Fibroblast of lung (primary cell): ENCODE results near the gene RIT2. TPM values are rescaled to one million over a fixed set of nuclear protein-coding genes. Genes with fewer than 3 reads are reported as not detected.

Experiments
- DNase-seq, 2 donors: peaks; one replicate each; pipeline versions ENCODE4 v3.0.0 to v3.0.0-alpha.2; 2010; ENCODE audit warnings: low read depth in 2 of 2
- H2AFZ ChIP-seq: 2 replicates; pipeline ENCODE4 v1.5.1; 2012; ENCODE audit warnings: low read length, control low read depth, inconsistent platforms
- H3K27ac ChIP-seq: 2 replicates; pipeline ENCODE4 v1.5.1; 2011; ENCODE audit warnings: low read length, control low read depth; ENCODE audit not compliant: insufficient read depth
- H3K27me3 ChIP-seq: 2 replicates; pipeline ENCODE4 v1.5.1; 2011; ENCODE audit warnings: mild to moderate bottlenecking, low read length; ENCODE audit not compliant: control insufficient read depth, insufficient read depth
- H3K36me3 ChIP-seq: 2 replicates; pipeline ENCODE4 v1.5.1; 2011; ENCODE audit warnings: low read length; ENCODE audit not compliant: control insufficient read depth, insufficient read depth
- H3K4me1 ChIP-seq: 2 replicates; pipeline ENCODE4 v1.5.1; 2011; ENCODE audit warnings: low read length; ENCODE audit not compliant: control insufficient read depth, insufficient read depth; ENCODE audit errors: extremely low read depth
- H3K4me2 ChIP-seq: 2 replicates; pipeline ENCODE4 v1.5.1; 2011; ENCODE audit warnings: low read length, control low read depth; ENCODE audit not compliant: insufficient read depth; ENCODE audit errors: extremely low read depth
- H3K4me3 ChIP-seq, 4 experiments: fragments of 200-600 bp in 1 of 4; sonication (generic) in 1 of 4; replicated peaks in 1 of 4; 2 replicates each; pipeline ENCODE4 v1.5.1; 2011 to 2016; ENCODE audit warnings: low read length in 4 of 4, low read depth in 3 of 4, mild to moderate bottlenecking in 3 of 4, control low read depth in 2 of 4, inconsistent platforms in 1 of 4, mixed read lengths in 1 of 4; ENCODE audit not compliant: insufficient read depth in 1 of 4; ENCODE audit errors: control extremely low read depth in 1 of 4
- H3K79me2 ChIP-seq: 2 replicates; pipeline ENCODE4 v1.5.1; 2012; ENCODE audit warnings: mild to moderate bottlenecking, low read length, inconsistent platforms; ENCODE audit not compliant: control insufficient read depth, insufficient read depth
- H3K9ac ChIP-seq: 2 replicates; pipeline ENCODE4 v1.5.1; 2011; ENCODE audit warnings: mild to moderate bottlenecking, low read length, control low read depth; ENCODE audit not compliant: insufficient read depth
- H3K9me3 ChIP-seq: 2 replicates; pipeline ENCODE4 v1.5.1; 2012; ENCODE audit warnings: low read depth, low read length; ENCODE audit not compliant: control insufficient read depth, insufficient read depth
- H4K20me1 ChIP-seq: 2 replicates; pipeline ENCODE4 v1.5.1; 2011; ENCODE audit warnings: low read length; ENCODE audit not compliant: control insufficient read depth, insufficient read depth; ENCODE audit errors: extremely low read depth
- EZH2 ChIP-seq: IDR thresholded peaks from 2 replicates; pipeline ENCODE4 v1.5.1; 2012; ENCODE audit warnings: low read length, control low read depth, mild to moderate bottlenecking; ENCODE audit errors: missing control alignments
- polyA plus RNA-seq, 2 donors: library from polyadenylated mRNA; depleted of rRNA in 1 of 2; stranded (reverse) in 1 of 2; unstranded in 1 of 2; fragments of >200 nt; gene quantifications; 2 replicates each; pipeline ENCODE4 v1.2.1, GENCODE V29; 2011 to 2012; ENCODE audit warnings: missing spikeins in 1 of 2
- total RNA-seq: library from RNA; depleted of rRNA; stranded (reverse); fragments of >200 nt; gene quantifications from 2 replicates; pipeline ENCODE4 v1.2.1, GENCODE V29; 2014
- TF ChIP-seq, protein P1 (sequence below), 2 donors: IDR thresholded peaks in 1 of 2; conservative IDR thresholded peaks in 1 of 2; 1 replicate in 1 of 2; 2 replicates in 1 of 2; pipeline ENCODE4 v1.5.1; 2011 to 2012; ENCODE audit warnings: low read length in 2 of 2, control low read depth in 1 of 2, inconsistent platforms in 1 of 2, low read depth in 1 of 2, mild to moderate bottlenecking in 1 of 2

Gene RIT2
- total and polyA plus RNA-seq, 2 donors (not counting 1 experiment from before 2014, with no cell fraction given) = not detected

- H3K4me3 ChIP-seq = no peak overlapping the region
- no peaks in the 10 kb centered on the region for H4K20me1 ChIP-seq
- H3K27ac ChIP-seq = no peak overlapping the region
- no peaks in the 10 kb centered on the region for H3K79me2 ChIP-seq
- no peaks in the 10 kb centered on the region for H3K36me3 ChIP-seq
- no peaks in the 10 kb centered on the region for H3K4me1 ChIP-seq
- DNase-seq = peak in 1 of 2 donors; percentile 38
- H3K27me3 ChIP-seq = no peaks in the 10 kb centered on the region
- H3K9ac ChIP-seq = no peak overlapping the region
- no peaks in the 10 kb centered on the region for H3K9me3 ChIP-seq
- H2AFZ ChIP-seq = no peak overlapping the region
- H3K4me2 ChIP-seq = no peak overlapping the region
- TF ChIP-seq, protein P1, sequence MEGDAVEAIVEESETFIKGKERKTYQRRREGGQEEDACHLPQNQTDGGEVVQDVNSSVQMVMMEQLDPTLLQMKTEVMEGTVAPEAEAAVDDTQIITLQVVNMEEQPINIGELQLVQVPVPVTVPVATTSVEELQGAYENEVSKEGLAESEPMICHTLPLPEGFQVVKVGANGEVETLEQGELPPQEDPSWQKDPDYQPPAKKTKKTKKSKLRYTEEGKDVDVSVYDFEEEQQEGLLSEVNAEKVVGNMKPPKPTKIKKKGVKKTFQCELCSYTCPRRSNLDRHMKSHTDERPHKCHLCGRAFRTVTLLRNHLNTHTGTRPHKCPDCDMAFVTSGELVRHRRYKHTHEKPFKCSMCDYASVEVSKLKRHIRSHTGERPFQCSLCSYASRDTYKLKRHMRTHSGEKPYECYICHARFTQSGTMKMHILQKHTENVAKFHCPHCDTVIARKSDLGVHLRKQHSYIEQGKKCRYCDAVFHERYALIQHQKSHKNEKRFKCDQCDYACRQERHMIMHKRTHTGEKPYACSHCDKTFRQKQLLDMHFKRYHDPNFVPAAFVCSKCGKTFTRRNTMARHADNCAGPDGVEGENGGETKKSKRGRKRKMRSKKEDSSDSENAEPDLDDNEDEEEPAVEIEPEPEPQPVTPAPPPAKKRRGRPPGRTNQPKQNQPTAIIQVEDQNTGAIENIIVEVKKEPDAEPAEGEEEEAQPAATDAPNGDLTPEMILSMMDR (conservative IDR thresholded peaks at IDR 0.05 in 1 of 2, IDR thresholded peaks at IDR 0.05 in 1 of 2; ENCODE audit: low read depth in 1 of 2, low read length in 2 of 2) = no peak
- TF ChIP-seq EZH2 = no peak
Observed at GRCh38 chr18:42784632-42785031, 330.9 kb downstream of the RIT2 start.

GRCh38 chr18:42782929-42783328 is 332.6 kb downstream of the RIT2 start:
- Histone ChIP-seq H3K9ac (no peak overlapping the region), H3K36me3 (no peaks in the 10 kb centered on the region), H3K79me2 (no peaks in the 10 kb centered on the region), H4K20me1 (no peaks in the 10 kb centered on the region), H3K4me1 (no peaks in the 10 kb centered on the region), H2AFZ (no peak overlapping the region), H3K27ac (no peak overlapping the region), H3K4me3 (no peak overlapping the region), H3K4me2 (no peak overlapping the region), H3K27me3 (no peaks in the 10 kb centered on the region), H3K9me3 (no peaks in the 10 kb centered on the region)
- no peak for DNase-seq
- TF ChIP-seq, protein P1 (conservative IDR thresholded peaks at IDR 0.05 in 1 of 2, IDR thresholded peaks at IDR 0.05 in 1 of 2; ENCODE audit: low read depth in 1 of 2, low read length in 2 of 2) = no peak
- no peak for TF ChIP-seq EZH2

DNA sequence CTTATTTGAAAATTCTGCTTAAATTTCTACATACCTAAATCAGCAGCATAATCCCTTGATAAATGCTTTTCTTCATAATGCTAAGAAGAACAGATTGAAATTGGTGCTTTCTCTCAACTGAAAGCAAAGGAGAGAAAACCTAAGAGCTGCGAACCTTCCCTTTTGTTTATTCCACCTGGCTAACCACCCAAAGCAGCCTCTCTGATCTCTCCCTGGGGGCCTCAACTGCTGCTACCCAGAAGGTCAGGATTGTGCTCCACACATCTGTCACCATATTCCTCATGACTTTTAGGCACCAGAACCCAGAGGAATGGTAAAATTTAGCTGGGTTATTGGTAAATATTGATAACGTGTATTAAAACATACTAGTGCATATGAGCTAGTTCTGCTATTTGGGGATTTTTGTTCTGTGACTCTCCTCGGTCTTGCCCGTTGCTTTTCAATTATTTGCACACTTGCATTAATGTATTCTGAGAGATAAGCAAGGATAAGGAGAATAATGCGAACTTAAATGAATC is 334.1 kb downstream of the RIT2 start:
- no peak overlapping the region for H2AFZ ChIP-seq
- H3K9me3 ChIP-seq = no peaks in the 10 kb centered on the region
- no peak overlapping the region for H3K27ac ChIP-seq
- no peak overlapping the region for H3K4me2 ChIP-seq
- no peaks in the 10 kb centered on the region for H3K27me3 ChIP-seq
- no peaks in the 10 kb centered on the region for H4K20me1 ChIP-seq
- TF ChIP-seq, protein P1 (conservative IDR thresholded peaks at IDR 0.05 in 1 of 2, IDR thresholded peaks at IDR 0.05 in 1 of 2; ENCODE audit: low read depth in 1 of 2, low read length in 2 of 2) = no peak
- no peak for TF ChIP-seq EZH2
- H3K4me3 ChIP-seq = no peak overlapping the region
- no peaks in the 10 kb centered on the region for H3K4me1 ChIP-seq
- no peaks in the 10 kb centered on the region for H3K79me2 ChIP-seq
- DNase-seq = no peak
- no peak overlapping the region for H3K9ac ChIP-seq
- no peaks in the 10 kb centered on the region for H3K36me3 ChIP-seq
